ENCODE results near the gene DNAI1. TPM values are rescaled to one million over a fixed set of nuclear protein-coding genes. Genes with fewer than 3 reads are reported as not detected.
A peak's percentile ranks its signal among the peaks of the same experiment; 100 is the strongest.

Gene DNAI1
- total and polyA plus RNA-seq, 2 experiments from 2014 or later = 1.6 to 2.2 TPM

DNA sequence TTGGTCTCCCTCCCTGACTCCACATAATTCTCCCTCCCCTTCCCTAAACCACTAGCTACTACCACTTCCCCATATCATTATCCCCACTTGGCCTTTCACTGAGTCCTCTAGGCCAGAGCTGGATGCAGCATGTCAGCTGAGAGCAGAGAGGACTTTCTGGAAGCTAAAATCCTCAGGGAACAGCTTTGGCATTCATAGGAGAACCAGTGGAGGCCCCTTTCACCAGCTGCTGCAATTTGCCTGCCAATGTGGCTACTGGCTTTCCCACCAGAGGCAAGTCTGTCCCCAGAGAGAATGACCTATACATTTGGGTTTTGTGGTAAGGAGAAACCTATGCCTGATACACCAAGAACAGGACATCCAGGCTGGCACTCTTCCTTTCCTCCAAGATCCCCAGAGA, 14.6 kb upstream of the DNAI1 start:
- Histone ChIP-seq H3K4me1 (ENCODE audit: low read depth) (no peaks in the 10 kb centered on the region), H3K4me3 (no peak overlapping the region), H3K27ac (no peak overlapping the region), H3K27me3 (no peaks in the 10 kb centered on the region), H3K36me3 (no peaks in the 10 kb centered on the region), H3K9me3 (ENCODE audit: low read depth) (no peaks in the 10 kb centered on the region)
- TF ChIP-seq, protein P1, sequence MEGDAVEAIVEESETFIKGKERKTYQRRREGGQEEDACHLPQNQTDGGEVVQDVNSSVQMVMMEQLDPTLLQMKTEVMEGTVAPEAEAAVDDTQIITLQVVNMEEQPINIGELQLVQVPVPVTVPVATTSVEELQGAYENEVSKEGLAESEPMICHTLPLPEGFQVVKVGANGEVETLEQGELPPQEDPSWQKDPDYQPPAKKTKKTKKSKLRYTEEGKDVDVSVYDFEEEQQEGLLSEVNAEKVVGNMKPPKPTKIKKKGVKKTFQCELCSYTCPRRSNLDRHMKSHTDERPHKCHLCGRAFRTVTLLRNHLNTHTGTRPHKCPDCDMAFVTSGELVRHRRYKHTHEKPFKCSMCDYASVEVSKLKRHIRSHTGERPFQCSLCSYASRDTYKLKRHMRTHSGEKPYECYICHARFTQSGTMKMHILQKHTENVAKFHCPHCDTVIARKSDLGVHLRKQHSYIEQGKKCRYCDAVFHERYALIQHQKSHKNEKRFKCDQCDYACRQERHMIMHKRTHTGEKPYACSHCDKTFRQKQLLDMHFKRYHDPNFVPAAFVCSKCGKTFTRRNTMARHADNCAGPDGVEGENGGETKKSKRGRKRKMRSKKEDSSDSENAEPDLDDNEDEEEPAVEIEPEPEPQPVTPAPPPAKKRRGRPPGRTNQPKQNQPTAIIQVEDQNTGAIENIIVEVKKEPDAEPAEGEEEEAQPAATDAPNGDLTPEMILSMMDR (IDR thresholded peaks at IDR 0.05; ENCODE audit: low read depth, low read length) = no peak
- no peak for DNase-seq (ENCODE audit: low read depth in 1 of 2, low spot score in 1 of 2)

DNA sequence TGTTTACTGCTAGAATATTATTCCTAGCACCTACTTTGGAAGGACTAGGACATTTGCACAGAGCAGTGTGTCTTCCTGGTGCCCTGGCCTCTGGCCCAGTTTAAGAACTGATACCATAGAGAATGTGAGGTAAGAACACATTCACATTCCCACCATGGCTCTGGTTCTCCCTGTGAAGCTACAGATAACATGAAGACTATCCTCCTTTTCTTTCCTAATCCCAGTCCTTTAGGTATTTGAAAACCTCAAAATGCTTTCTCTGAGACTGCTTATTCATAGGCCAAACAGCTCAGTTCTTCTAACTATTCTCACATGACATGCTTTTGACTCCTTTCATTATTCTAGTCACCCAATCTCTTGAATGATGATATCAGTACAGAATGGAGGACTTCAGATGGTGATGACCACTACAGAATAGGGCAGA, 12.1 kb upstream of the DNAI1 start:
- no peak overlapping the region for H3K27ac ChIP-seq
- TF ChIP-seq, protein P1 (IDR thresholded peaks at IDR 0.05; ENCODE audit: low read depth, low read length) = no peak
- H3K4me1 ChIP-seq (ENCODE audit: low read depth) = no peaks in the 10 kb centered on the region
- peak in 1 of 2 donors; percentile 21 for DNase-seq (ENCODE audit: low read depth in 1 of 2, low spot score in 1 of 2)
- no peak overlapping the region for H3K4me3 ChIP-seq
- no peaks in the 10 kb centered on the region for H3K27me3 ChIP-seq
- no peaks in the 10 kb centered on the region for H3K36me3 ChIP-seq
- H3K9me3 ChIP-seq (ENCODE audit: low read depth) = no peaks in the 10 kb centered on the region

DNA sequence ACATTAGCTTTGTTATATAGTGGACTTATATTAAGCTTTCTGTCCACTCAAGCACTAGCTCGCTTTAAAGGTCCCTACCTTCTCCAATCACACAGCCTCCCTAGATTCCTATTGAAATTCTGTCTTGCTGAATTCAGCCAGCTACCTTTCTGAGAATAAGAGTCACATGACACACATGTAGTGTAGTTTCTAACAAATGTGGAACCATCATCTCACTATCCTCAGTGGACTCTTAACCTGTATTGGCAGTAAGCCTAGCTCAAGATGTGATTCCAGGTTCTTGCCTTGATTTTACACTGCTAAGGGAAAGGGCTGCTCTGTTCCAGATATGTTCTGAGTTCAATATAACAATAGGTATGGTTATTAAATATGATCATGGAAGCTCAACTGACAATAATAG, 11.7 kb upstream of the DNAI1 start:
- TF ChIP-seq, protein P1 (IDR thresholded peaks at IDR 0.05; ENCODE audit: low read depth, low read length) = no peak
- H3K4me1 ChIP-seq (ENCODE audit: low read depth) = no peaks in the 10 kb centered on the region
- no peak for DNase-seq (ENCODE audit: low read depth in 1 of 2, low spot score in 1 of 2)
- no peak overlapping the region for H3K4me3 ChIP-seq
- no peaks in the 10 kb centered on the region for H3K27me3 ChIP-seq
- H3K27ac ChIP-seq = no peak overlapping the region
- no peaks in the 10 kb centered on the region for H3K36me3 ChIP-seq
- H3K9me3 ChIP-seq (ENCODE audit: low read depth) = no peaks in the 10 kb centered on the region

DNA sequence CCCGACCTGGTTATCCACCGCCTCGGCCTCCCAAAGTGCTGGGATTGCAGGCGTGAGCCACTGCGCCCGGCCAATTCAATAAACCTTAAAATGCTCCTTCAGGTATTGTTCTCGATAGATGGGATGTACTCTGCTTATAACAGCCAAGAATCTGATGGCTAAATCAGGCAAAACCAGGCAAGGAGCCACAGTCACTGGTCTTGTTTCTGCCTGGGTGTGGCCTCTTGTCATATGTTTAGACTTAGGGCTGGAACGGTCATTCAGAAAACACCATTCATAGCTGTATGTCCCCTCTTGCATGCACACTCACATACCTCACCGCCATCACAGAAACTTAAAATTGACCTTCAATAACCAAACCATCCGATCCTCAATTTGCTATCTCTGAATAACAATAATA, 8.0 kb upstream of the DNAI1 start:
- H3K4me1 ChIP-seq (ENCODE audit: low read depth) = no peaks in the 10 kb centered on the region
- H3K27me3 ChIP-seq = no peaks in the 10 kb centered on the region
- no peaks in the 10 kb centered on the region for H3K36me3 ChIP-seq
- H3K9me3 ChIP-seq (ENCODE audit: low read depth) = no peaks in the 10 kb centered on the region
- TF ChIP-seq, protein P1 (IDR thresholded peaks at IDR 0.05; ENCODE audit: low read depth, low read length) = no peak
- H3K27ac ChIP-seq = no peak overlapping the region
- H3K4me3 ChIP-seq = no peak overlapping the region
- DNase-seq (ENCODE audit: low read depth in 1 of 2, low spot score in 1 of 2) = no peak

DNA sequence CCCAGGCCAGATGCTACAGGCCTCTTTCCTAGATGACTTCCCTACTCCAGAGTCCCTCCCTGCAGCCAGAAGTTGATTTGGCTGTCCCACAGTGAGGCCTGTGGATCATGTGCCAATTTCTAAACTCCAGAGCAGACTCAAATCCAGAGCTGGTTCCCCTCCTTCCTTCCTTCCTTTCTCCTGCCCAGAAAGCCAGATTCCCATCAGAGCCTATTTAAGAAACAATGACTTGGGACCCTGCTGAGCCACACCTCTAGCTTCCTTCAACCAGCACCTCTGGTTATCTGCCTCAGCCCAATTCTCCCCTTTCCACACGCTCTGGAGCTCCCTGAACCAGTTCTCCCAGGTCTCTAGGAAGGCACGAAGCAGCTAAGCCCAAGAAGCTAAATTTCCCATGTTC, 7.5 kb upstream of the DNAI1 start:
- H3K36me3 ChIP-seq = no peaks in the 10 kb centered on the region
- TF ChIP-seq, protein P1 (IDR thresholded peaks at IDR 0.05; ENCODE audit: low read depth, low read length) = no peak
- no peaks in the 10 kb centered on the region for H3K9me3 ChIP-seq (ENCODE audit: low read depth)
- H3K27ac ChIP-seq = no peak overlapping the region
- no peaks in the 10 kb centered on the region for H3K4me1 ChIP-seq (ENCODE audit: low read depth)
- H3K27me3 ChIP-seq = no peaks in the 10 kb centered on the region
- DNase-seq (ENCODE audit: low read depth in 1 of 2, low spot score in 1 of 2) = no peak
- no peak overlapping the region for H3K4me3 ChIP-seq

DNA sequence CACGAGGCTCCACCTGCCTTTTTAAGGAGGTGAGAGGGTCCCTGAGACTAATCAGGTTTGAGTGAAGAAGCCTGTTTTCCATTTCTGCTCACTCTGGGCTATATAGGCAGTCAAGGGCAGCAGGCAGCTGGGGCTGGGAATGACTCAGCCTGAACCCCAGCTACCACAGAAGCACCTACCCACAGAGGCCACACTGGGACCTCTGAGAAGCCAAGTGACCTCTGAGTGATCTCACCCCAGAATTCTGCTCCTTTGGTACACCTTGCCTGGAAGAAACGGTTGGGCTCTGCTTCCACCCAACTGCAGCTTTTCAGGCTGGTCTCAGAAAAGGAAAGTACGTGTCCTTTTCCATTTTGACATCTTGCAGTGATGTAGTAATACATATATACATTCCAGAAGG, 7.1 kb upstream of the DNAI1 start:
- TF ChIP-seq, protein P1 (IDR thresholded peaks at IDR 0.05; ENCODE audit: low read depth, low read length) = no peak
- H3K4me1 ChIP-seq (ENCODE audit: low read depth) = no peaks in the 10 kb centered on the region
- H3K4me3 ChIP-seq = no peak overlapping the region
- no peaks in the 10 kb centered on the region for H3K36me3 ChIP-seq
- no peak for DNase-seq (ENCODE audit: low read depth in 1 of 2, low spot score in 1 of 2)
- H3K27ac ChIP-seq = no peak overlapping the region
- H3K9me3 ChIP-seq (ENCODE audit: low read depth) = no peaks in the 10 kb centered on the region
- H3K27me3 ChIP-seq = no peaks in the 10 kb centered on the region
